Astrocyte of the spinal cord (primary cell): ENCODE data around the gene ACTR3C.
"Not testable (repeated sequence)": the region's sequence is repeated elsewhere in the genome, so short reads cannot be mapped to it uniquely, and the experiment has no call there.

ENCODE experiments used
- DNase-seq: peaks from one replicate; pipeline ENCODE4 v3.0.0; 2011; ENCODE audit warnings: low read depth, low spot score
- H3K4me3 ChIP-seq: 2 replicates; pipeline ENCODE4 v1.5.1; 2011; ENCODE audit warnings: low read depth, mild to moderate bottlenecking, low read length, moderate library complexity
- CTCF ChIP-seq: IDR thresholded peaks from 2 replicates; pipeline ENCODE4 v1.5.1; 2012; ENCODE audit warnings: low read depth, mild to moderate bottlenecking, low read length, inconsistent platforms
- in situ Hi-C: cut with HindIII; loops from 2 replicates; pipeline ENCODE4 v1.10.0; 2017; ENCODE audit warnings: low sequenced_read_pairs

Gene ACTR3C

DNA sequence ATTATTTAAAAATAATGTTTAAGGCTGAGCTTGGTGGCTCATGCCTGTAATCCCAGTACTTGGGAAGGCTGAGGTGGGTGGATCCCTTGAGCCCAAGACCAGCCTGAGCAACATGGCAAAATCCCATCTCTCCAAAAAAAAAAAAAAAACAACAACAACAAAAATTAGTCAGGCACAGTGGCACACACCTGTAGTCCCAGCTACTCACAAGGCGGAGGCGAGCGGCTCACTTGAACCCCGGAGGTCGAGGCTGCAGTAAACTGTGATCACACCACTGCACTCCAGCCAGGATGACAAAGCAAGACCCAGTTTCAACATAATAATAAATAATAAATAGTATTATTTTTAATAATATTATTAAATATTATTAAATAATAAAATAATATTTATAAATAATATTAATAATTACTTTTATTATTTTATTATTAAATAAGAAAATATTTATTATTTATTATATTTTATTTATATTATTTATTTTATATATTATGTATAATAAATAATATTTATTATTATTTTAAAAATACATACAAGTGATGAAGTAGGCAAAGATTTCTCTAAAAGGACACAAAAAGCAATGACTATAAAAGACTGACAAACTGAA is 8.6 kb downstream of the ACTR3C start:
- in situ Hi-C loops, result no loop called here
- no peak for TF ChIP-seq CTCF
- DNase-seq, result no peak
- no peak overlapping the region for H3K4me3 ChIP-seq

DNA sequence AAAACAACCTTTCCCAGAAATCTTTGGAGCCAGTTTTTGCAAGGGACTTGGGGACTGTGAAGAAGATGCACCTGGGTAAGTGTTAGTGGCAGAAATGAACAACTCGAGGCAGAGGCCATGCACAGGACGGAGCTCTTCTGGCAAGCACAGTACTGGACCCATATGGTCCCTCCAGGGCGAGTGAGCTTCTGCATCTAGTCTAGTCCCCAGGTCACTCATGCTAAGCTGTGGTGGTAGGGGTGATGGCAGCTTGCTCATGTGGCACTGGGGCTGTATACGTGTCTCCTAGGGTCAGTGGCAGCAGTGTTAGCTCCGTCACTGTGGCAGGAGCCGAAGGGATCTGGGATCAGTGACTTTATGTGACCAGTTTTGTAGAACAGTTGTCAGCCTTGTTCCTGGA is 9.5 kb downstream of the ACTR3C start:
- TF ChIP-seq CTCF, result no peak
- H3K4me3 ChIP-seq, result no peak overlapping the region
- in situ Hi-C loops, result no loop called here
- no peak for DNase-seq

GRCh38 chr7:150313367-150313809 is 10.0 kb downstream of the ACTR3C start:
- H3K4me3 ChIP-seq, result no peak overlapping the region
- TF ChIP-seq CTCF, result no peak
- no peak for DNase-seq
- in situ Hi-C loops, result no loop called here

DNA sequence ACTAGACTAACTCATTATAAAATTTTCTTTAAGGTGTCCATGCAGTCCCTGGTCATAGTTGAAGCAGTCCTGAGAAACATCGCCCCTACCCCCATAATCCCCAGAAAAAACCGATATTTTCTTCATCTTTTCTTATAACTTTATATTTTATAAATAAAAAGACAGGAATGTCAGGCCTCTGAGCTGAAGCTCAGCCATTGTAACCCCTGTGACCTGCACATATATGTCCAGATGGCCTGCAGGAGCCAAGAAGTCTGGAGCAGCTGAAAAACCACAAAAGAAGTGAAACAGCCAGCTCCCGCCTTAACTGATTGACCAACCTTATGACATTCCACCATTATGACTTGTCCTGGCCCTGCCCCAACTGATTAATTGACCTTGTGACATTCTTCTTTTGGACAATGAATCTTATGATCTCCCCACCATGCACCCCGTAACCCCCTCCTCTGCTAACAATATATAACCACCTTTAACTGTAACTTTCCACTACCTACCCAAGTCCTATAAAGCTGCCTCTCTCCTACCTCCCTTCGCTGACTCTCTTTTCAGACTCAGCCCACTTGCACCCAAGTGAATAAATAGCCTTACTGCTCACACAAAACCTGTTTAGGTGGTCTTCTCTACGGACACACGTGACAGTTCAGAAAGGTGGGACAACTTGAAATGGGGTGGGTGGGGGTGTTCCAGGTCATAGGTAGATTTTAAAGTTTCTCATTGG is 10.5 kb downstream of the ACTR3C start:
- peak; percentile 32 for DNase-seq
- H3K4me3 ChIP-seq, in situ Hi-C loops: not testable (repeated sequence)

DNA sequence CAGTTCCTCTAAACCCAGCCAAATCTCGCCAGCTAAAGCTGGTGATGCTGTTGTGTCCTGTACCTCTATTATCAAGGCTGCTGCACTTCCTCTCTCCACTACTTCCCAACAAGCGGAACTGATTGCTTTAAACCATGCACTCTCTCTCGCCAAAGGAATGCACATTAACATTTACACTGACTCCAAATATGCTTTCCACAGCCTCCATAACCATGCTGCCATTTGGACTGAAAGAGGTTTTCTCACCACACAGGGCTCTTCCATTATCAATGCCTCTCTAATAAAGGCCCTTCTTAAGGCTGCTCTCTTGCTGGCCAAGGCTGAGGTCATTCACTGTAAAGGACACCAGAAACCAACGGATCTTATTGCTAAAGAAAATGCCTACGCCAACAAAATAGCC is 11.6 kb downstream of the ACTR3C start:
- no peak for TF ChIP-seq CTCF
- no peak overlapping the region for H3K4me3 ChIP-seq
- in situ Hi-C loops, result no loop called here
- peak; percentile 84 for DNase-seq

DNA sequence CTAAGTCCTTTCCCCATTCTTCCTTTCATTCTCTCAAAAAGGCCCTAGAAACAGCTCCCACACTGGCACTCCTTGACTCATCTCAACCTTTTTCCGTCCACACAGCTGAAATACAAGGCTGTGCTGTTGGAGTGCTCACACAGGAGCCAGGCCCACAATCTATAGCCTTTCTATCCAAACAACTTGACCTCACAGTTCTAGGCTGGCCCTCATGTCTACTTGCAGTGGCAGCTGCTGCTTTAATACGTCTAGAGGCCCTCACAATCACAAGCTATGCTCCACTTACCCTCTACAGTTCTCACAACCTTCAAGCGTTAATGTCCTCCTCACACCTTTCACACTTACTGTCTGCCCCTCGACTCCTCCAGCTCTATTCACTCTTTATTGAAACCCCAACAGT is 12.2 kb downstream of the ACTR3C start:
- DNase-seq, result no peak
- H3K4me3 ChIP-seq, result no peak overlapping the region
- TF ChIP-seq CTCF, result no peak
- in situ Hi-C loops, result no loop called here

DNA sequence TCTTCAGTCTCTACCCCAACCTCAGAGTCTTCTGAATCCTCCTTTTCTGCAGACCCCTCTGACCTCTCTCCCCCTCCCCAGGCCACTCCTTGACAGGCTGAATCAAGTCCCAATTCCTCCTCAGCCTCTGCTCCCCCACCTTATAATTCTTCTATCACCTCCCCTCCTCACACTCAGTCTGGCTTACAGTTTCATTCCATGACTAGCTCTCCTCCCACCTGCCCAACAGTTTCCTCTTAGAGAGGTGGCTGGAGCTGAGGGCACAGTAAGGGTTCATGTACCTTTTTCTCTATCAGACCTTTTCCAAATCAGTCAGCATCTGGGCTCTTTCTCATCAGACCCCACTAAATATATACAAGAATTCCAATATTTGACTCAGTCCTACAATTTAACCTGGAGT is 14.8 kb downstream of the ACTR3C start:
- TF ChIP-seq CTCF, result no peak
- no peak overlapping the region for H3K4me3 ChIP-seq
- DNase-seq, result no peak
- in situ Hi-C loops, result no loop called here
